Hepatocyte (in vitro differentiated cells): Measurements from ENCODE around the gene RB1. TPM values are rescaled to one million over a fixed set of nuclear protein-coding genes. Genes with fewer than 3 reads are reported as not detected.

Experiments used
- DNase-seq: peaks from one replicate; pipeline ENCODE4 v3.0.0-alpha.2; 2016; ENCODE audit warnings: low spot score
- H2AFZ ChIP-seq: fragments of 200-600 bp; sonication (generic); 2 replicates; pipeline ENCODE4 v1.6.0; 2016; ENCODE audit warnings: antibody characterized with exemption, mild to moderate bottlenecking
- H3K27ac ChIP-seq: fragments of 200-600 bp; sonication (generic); 2 replicates; pipeline ENCODE4 v1.5.1; 2016; ENCODE audit warnings: mild to moderate bottlenecking
- H3K27me3 ChIP-seq: fragments of 200-600 bp; sonication (generic); 2 replicates; pipeline ENCODE4 v1.6.1; 2016
- H3K36me3 ChIP-seq: fragments of 200-600 bp; sonication (generic); replicated peaks from 2 replicates; pipeline ENCODE4 v1.5.1; 2016; ENCODE audit warnings: low read depth; ENCODE audit not compliant: insufficient read depth
- H3K4me1 ChIP-seq: fragments of 200-600 bp; sonication (generic); 2 replicates; pipeline ENCODE4 v1.5.1; 2016; ENCODE audit warnings: mild to moderate bottlenecking, moderate library complexity; ENCODE audit not compliant: insufficient read depth
- H3K4me2 ChIP-seq: fragments of 200-600 bp; sonication (generic); 2 replicates; pipeline ENCODE4 v1.6.0; 2016
- H3K4me3 ChIP-seq: fragments of 200-600 bp; sonication (generic); 2 replicates; pipeline ENCODE4 v1.5.1; 2016; ENCODE audit warnings: mild to moderate bottlenecking
- H3K79me2 ChIP-seq: fragments of 200-600 bp; sonication (generic); 2 replicates; pipeline ENCODE4 v1.6.0; 2017; ENCODE audit warnings: mild to moderate bottlenecking
- H3K9me2 ChIP-seq: fragments of 200-600 bp; sonication (generic); replicated peaks from 2 replicates; pipeline ENCODE4 v1.6.0; 2017; ENCODE audit warnings: mild to moderate bottlenecking; ENCODE audit not compliant: insufficient read depth
- H3K9me3 ChIP-seq: fragments of 200-600 bp; sonication (generic); 2 replicates; pipeline ENCODE4 v1.5.1; 2016; ENCODE audit warnings: low read depth, mild to moderate bottlenecking
- H4K20me1 ChIP-seq: fragments of 200-600 bp; sonication (generic); 2 replicates; pipeline ENCODE4 v1.6.0; 2016; ENCODE audit warnings: mild to moderate bottlenecking; ENCODE audit not compliant: insufficient read depth, poor library complexity, severe bottlenecking
- EZH2 ChIP-seq: fragments of 200-600 bp; sonication (generic); IDR thresholded peaks from 2 replicates; pipeline ENCODE4 v1.6.1; 2016; ENCODE audit warnings: antibody characterized with exemption, mild to moderate bottlenecking, borderline replicate concordance
- EZH2phosphoT487 ChIP-seq: fragments of 200-600 bp; sonication (generic); IDR thresholded peaks from one replicate; pipeline ENCODE4 v1.6.1; 2018; ENCODE audit warnings: antibody characterized with exemption, mild to moderate bottlenecking, low read depth, moderate library complexity; ENCODE audit not compliant: unreplicated experiment, severe bottlenecking
- WGBS: methylation state at CpG from one replicate; pipeline ENCODE4 v1.1.6; 2016; ENCODE audit warnings: low lambda C conversion rate; ENCODE audit errors: missing lambda C conversion rate; 5-methylcytosine and 5-hydroxymethylcytosine counted together
- polyA plus RNA-seq: library from polyadenylated mRNA; unstranded; fragments of >200 nt; fragmentation: Nextera tagmentation; extraction: Ambion mirVana; gene quantifications from 2 replicates; pipeline ENCODE4 v1.2.1, GENCODE V29; 2016
- total RNA-seq: library from RNA; depleted of rRNA; stranded (reverse); fragments of >200 nt; gene quantifications from 2 replicates; pipeline ENCODE4 v1.2.3, GENCODE V29; 2014
- TF ChIP-seq, protein P1 (sequence below): fragments of 200-600 bp; sonication (generic); IDR thresholded peaks from 2 replicates; pipeline ENCODE4 v1.5.1; 2016; ENCODE audit warnings: antibody characterized with exemption, mild to moderate bottlenecking; ENCODE audit not compliant: poor library complexity

RB1 gene
- total and polyA plus RNA-seq, 2 experiments from 2014 or later = 17.5 to 45.1 TPM

DNA sequence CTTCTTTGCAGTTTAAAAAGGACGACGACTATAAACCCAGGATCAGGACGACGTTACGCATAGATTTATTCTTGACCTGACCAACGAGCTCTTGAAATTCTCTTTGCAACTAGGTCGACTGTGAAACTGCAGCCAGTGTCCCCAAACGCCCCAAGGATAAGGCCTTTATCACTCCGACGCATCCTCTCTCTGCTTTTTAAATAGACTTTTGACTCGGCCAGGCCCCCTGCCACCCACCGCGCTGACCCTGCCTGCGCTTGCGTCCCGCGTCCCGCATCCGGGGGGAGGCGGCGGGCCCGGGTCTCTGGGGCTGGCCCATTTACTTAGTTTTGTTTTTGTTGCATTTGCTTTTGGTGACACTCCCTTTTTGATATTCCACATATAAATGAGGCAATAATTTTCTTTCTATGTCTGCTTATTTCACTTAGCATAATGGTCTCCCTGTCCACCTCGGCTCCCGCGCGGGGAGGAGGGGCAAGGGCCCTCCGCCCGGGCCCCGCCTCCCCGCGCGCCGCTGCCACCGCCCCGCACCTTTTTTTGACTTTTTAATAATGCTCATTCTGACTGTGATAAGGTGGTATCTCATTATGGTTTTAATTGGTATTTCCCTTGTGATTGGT lies 17.4 kb downstream of the RB1 start:
- TF ChIP-seq EZH2phosphoT487 (no peak), EZH2 (no peak)
- TF ChIP-seq, protein P1, sequence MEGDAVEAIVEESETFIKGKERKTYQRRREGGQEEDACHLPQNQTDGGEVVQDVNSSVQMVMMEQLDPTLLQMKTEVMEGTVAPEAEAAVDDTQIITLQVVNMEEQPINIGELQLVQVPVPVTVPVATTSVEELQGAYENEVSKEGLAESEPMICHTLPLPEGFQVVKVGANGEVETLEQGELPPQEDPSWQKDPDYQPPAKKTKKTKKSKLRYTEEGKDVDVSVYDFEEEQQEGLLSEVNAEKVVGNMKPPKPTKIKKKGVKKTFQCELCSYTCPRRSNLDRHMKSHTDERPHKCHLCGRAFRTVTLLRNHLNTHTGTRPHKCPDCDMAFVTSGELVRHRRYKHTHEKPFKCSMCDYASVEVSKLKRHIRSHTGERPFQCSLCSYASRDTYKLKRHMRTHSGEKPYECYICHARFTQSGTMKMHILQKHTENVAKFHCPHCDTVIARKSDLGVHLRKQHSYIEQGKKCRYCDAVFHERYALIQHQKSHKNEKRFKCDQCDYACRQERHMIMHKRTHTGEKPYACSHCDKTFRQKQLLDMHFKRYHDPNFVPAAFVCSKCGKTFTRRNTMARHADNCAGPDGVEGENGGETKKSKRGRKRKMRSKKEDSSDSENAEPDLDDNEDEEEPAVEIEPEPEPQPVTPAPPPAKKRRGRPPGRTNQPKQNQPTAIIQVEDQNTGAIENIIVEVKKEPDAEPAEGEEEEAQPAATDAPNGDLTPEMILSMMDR = no peak
- Histone ChIP-seq H3K4me3 (no peak overlapping the region), H3K4me1 (no peaks in the 10 kb centered on the region), H3K4me2 (no peak overlapping the region), H3K27me3 (no peaks in the 10 kb centered on the region), H2AFZ (no peak overlapping the region), H3K36me3 (no peaks in the 10 kb centered on the region), H3K79me2 (peaks cover 20% of the 10 kb centered on the region), H3K27ac (no peak overlapping the region), H3K9me3 (no peaks in the 10 kb centered on the region), H3K9me2 (no peaks in the 10 kb centered on the region), H4K20me1 (no peaks in the 10 kb centered on the region)
- no peak for DNase-seq
- over 99% methylated on average over 35 of the region's 35 CpGs for WGBS

DNA sequence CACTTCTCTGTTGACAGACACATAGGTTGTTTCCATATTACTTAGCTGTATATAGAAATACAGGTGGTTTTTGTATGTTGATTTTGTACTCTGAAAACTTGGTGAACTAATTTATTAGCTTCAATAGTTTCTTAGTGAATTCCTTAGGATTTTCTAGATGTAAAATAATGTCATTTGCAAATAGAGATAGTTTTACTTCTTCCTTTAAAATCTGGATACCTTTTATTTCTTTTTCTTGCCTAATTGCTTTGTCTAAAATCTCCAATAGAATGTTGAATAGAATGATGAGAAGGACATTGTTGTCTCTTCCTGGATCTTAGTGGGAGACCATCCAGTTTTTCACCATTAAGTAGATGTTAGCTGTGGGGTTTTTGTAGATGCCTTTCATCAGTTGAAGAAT lies 18.7 kb downstream of the RB1 start:
- H3K9me3 ChIP-seq = no peaks in the 10 kb centered on the region

DNA sequence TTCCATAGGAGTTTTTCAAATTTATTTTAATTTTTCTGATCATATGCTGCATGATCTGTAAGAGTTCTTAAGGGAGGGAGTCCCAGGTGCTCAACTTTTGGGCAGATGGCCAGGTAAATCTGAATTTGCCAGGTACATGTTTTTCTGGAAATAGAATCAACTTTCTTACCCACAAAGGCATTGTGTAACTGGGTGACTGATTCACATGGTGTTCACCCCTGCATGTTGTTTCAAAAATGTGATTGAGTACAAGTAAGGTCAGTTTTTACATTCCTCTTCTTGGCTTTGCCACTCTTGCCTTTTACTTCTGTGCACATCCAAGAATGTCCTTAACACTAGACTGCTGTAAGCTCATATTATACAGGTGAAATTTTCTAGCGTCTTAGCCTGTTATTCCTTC lies 30.4 kb downstream of the RB1 start:
- no peaks in the 10 kb centered on the region for H3K36me3 ChIP-seq
- no peaks in the 10 kb centered on the region for H3K27me3 ChIP-seq
- H3K4me3 ChIP-seq = no peak overlapping the region
- H4K20me1 ChIP-seq = no peaks in the 10 kb centered on the region
- no peak overlapping the region for H2AFZ ChIP-seq
- no peak for DNase-seq
- 97% methylated on average over 1 of the region's 1 CpG for WGBS
- no peaks in the 10 kb centered on the region for H3K9me3 ChIP-seq
- TF ChIP-seq EZH2 = no peak
- TF ChIP-seq, protein P1 = no peak
- TF ChIP-seq EZH2phosphoT487 = no peak
- peaks cover 5% of the 10 kb centered on the region for H3K79me2 ChIP-seq
- no peaks in the 10 kb centered on the region for H3K9me2 ChIP-seq
- H3K27ac ChIP-seq = no peak overlapping the region
- H3K4me1 ChIP-seq = no peaks in the 10 kb centered on the region
- no peak overlapping the region for H3K4me2 ChIP-seq

More for the DNA sequence above, 18.7 kb downstream of the RB1 start:
- no peak overlapping the region for H3K4me2 ChIP-seq
- H2AFZ ChIP-seq = no peak overlapping the region
- H3K9me2 ChIP-seq = no peaks in the 10 kb centered on the region
- H3K4me3 ChIP-seq = no peak overlapping the region
- H3K4me1 ChIP-seq = no peaks in the 10 kb centered on the region
- H3K36me3 ChIP-seq = no peaks in the 10 kb centered on the region
- no peak for DNase-seq
- H3K27me3 ChIP-seq = no peaks in the 10 kb centered on the region
- TF ChIP-seq EZH2phosphoT487 (no peak), EZH2 (no peak)
- TF ChIP-seq, protein P1 = no peak
- peaks cover 22% of the 10 kb centered on the region for H3K79me2 ChIP-seq
- H3K27ac ChIP-seq = no peak overlapping the region
- no peaks in the 10 kb centered on the region for H4K20me1 ChIP-seq
